ENCODE data around the gene EFNA5. TPM values are rescaled to one million over a fixed set of nuclear protein-coding genes. Genes with fewer than 3 reads are reported as not detected.
A peak's percentile ranks its signal among the peaks of the same experiment; 100 is the strongest.

Gene EFNA5
- total RNA-seq, 1 experiment from 2014 or later, result 1.6 TPM

DNA sequence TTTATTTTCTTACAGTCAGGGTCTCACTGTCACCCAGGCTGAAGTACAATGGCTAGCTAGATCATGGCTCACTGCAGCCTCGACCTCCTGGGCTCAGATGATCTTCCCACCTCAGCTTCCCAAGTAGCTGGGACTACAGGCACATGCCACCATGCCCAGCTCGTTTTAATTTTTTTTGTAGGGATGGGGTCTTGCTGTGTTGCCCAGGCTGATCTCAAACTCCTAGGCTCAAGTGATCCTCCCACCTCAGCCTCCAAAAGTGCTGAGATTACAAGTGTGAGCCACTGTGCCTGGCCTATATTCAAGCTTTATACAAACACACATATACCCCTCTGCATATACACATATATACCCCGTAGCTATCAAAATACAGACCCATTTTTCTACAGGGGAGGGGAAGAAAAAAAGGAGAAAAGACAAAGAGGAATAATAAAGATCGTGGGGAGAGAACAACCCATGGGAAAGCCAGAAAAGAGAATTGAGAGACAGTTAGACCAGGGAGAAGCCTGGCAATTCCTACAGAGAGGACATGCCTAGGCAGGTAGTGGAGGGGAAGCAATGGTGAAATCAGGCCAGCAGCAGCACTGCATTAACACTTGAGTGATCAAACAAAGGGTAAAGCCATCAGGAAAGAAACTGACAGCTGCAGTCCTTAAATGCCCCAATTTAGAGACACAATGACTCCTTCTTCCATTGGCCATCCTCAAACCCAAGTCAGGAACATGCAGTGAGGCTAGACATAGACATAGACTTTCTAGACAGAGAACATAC lies 102.7 kb downstream of the EFNA5 start:
- in situ Hi-C loops (cut with HindIII; ENCODE audit: low pct_unique_long_range_greater_than_20kb, low sequenced_read_pairs), result no loop called here
- DNase-seq (ENCODE audit: low read depth, low spot score), result no peak

DNA sequence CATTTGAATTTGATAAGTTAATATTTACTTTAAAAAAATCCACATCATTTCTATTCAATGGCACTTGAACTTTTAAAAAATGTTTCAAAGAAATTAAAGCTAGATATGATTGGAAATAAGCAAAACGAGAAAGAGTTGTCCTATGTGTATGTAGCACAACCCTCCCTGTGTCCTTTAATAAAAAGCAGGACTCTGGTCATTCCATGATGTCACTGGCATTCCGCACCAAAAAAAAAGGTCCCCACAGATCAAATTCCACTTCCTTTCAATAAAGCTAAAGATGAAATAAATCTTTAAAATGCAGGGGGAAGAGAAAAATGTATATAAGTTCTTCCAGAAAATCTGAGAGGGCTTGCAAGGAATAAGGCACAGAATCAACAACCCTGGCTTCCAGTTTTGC lies 103.8 kb downstream of the EFNA5 start:
- in situ Hi-C loops (cut with HindIII; ENCODE audit: low pct_unique_long_range_greater_than_20kb, low sequenced_read_pairs), result no loop called here
- no peak for DNase-seq (ENCODE audit: low read depth, low spot score)

DNA sequence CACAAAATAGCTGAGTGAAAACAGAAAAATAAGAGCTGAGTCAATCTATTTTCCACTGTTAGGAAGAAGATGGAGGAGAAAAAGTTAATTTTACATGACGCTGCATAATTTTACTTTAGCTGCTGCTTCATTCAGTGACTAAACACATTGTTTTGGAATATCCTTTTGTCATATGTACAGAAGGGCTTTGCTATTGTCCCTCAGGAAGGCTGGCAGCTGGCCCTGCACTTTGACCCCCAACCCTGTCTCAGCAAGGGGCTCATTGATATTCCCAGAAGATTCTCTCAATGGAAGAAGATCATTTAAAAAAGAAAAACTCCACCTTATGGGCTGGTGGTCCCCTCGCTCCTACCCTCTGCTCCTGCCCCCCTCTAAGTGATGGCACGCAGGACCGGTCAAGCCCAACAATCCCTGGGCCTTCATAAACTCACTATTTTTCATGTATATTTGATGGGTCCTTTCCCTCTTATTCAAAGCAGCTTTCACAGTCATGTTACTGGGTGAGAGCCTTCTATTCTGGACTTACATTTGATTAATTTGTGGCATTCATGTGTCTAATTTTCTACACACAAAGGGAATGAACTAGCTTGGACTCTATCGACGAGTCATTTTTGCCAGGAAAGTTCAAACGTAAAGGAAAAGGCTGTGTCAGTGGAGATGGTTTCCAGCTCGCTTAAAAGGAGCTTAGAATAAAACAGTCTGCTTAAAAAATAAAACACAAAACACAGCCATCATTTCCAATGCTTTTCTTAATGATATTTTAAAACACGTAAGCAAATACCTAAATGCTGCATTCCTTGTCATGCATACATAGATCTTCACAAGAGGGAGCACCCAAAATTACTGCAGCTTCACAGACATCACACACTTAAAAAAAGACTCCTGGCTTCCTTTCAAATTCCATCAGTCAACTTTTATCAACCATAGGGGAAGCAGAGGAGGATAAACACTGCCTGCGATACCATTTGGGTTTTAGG lies 104.7 kb downstream of the EFNA5 start:
- in situ Hi-C loops (cut with HindIII; ENCODE audit: low pct_unique_long_range_greater_than_20kb, low sequenced_read_pairs), result no loop called here
- DNase-seq (ENCODE audit: low read depth, low spot score), result no peak

DNA sequence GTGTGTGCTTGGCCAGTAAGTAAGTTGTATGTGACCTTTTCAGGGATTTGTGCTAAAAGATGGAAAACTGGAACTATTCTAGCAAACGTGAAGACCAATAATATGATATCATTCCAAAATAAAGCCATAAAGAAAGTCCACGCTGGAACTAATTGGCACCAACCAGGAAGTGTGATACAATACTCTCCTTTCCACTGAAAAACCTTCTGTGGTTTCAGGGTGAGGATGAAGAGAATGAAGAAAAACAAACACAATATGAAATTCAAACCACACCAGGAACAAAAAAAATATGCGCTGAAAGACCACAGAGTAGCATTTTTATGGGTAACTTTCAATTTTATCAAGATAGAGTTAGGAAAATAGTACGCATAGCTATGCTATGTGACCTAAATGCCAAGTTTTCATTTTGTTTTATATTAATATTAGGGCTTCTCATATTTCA lies 105.8 kb downstream of the EFNA5 start:
- no peak for DNase-seq (ENCODE audit: low read depth, low spot score)
- in situ Hi-C loops (cut with HindIII; ENCODE audit: low pct_unique_long_range_greater_than_20kb, low sequenced_read_pairs), result no loop called here

DNA sequence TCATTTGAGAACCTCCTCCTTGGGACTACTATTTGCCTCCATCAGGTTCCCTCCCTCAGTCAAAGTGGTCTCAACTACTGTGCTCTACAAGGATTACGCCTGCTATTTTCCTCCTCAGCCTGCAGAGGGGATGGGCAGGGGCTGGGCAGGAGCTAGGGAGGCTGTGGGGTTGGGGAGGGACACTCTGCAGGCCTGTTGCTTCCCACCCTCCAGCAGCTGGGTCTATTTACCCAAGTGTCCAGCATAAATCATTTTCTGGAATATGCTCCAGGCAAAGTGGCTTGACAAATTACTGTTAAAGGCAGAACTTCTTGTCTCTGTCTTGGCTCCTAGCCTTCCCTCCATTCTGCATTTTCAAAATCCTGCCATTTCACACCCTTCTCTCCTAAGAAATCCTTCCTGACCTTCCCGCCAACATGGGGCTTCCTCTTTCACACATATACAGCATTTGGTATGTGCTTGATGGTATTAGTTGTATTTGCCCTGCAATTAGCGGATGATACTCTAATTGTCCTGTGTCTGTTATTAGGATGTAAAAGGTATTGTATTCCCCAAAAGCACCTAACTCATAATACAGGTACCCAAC lies 106.7 kb downstream of the EFNA5 start:
- in situ Hi-C loops (cut with HindIII; ENCODE audit: low pct_unique_long_range_greater_than_20kb, low sequenced_read_pairs), result no loop called here

DNA sequence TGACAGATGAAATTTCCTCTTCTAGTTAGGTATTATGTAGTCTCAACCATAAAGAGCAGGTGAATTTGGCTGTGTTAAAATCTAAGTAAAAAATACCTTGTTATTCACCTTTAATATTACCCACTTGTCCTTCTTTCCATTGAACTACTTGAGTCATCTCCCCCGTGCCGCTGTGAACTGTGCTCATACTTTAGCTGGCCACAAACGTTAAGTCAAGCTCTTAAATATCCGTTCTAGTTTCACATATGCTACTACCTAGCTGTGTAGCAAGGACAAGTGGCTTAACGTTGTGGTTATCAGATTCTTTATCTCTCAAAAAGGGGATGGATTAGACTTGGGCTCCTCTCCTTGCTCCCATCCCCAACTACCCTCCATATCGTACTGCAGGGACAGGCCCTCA lies 110.4 kb downstream of the EFNA5 start:
- no peak for DNase-seq (ENCODE audit: low read depth, low spot score)
- in situ Hi-C loops (cut with HindIII; ENCODE audit: low pct_unique_long_range_greater_than_20kb, low sequenced_read_pairs), result no loop called here

More for the DNA sequence above, 106.7 kb downstream of the EFNA5 start:
- DNase-seq (ENCODE audit: low read depth, low spot score), result no peak

DNA sequence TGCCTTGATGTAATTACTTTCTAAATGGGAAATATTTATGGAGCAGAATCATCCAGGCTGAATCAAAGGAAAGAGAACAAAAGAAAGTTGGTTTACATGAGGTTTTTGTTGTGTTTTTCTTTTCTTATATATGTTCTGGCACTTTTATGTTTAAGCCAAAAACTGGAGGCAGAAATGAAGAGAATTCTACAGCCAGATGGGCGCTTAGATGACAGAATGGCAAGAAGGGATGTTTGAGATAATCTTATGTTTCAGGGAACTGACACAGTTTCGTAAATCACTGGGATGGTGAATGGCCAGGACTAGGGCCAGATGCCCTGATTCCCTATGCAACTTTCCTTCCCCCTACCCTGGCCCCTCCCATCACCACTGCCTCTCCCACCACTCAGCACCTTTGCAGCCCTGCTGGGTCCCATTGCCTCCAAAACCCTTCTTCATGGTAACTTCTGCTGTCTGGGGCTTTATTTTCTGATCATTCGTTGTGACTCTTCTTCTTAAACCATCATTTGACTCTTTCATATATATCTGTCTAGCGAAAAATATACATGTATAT lies 111.8 kb downstream of the EFNA5 start:
- in situ Hi-C loops (cut with HindIII; ENCODE audit: low pct_unique_long_range_greater_than_20kb, low sequenced_read_pairs), result no loop called here
- DNase-seq (ENCODE audit: low read depth, low spot score), result no peak

DNA sequence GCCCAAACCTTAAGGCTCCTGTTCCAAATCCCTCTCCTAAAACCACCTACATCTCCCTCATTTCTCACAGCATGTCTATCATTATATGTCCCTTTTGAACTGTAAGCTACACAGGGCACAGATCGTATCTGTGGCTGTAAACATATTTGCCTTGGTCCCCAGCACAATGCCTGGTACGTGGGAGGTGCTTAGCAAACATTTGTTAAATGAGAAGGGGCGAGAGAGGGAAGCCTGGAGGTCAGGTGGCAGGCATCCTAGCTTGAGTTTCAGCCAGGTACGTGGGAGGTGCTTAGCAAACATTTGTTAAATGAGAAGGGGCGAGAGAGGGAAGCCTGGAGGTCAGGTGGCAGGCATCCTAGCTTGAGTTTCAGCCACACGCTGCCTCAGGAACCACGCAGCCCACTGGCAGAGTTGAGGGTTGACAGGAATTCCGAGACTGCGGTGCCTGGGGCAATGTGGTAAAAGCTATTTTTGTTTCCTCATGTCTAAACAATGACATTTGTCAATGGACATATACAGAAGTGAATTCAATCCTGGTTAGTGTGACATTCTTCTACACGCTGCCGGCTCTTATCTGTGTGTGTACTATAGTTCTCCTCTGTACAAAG lies 113.6 kb downstream of the EFNA5 start:
- DNase-seq (ENCODE audit: low read depth, low spot score), result peak; percentile 95
- in situ Hi-C loops (cut with HindIII; ENCODE audit: low pct_unique_long_range_greater_than_20kb, low sequenced_read_pairs), result no loop called here

DNA sequence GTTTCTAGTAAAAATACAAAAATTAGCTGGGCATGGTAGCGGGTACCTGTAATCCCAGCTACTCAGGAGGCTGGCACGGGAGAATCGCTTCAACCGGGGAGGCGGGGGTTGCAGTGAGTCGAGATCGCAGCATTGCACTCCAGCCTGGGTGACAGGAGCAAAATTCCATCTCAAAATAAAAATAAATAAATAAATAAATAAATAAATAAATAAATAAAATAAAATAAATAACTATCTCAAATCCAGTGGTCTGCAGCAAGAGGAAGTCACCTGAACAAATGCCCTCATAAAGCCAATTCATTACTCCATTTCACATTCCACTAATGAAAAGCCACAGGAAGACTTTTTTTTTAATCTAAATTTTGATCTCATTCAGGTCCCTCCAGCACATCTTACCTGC lies 114.2 kb downstream of the EFNA5 start:
- in situ Hi-C loops (cut with HindIII; ENCODE audit: low pct_unique_long_range_greater_than_20kb, low sequenced_read_pairs), result no loop called here
- DNase-seq (ENCODE audit: low read depth, low spot score), result no peak

DNA sequence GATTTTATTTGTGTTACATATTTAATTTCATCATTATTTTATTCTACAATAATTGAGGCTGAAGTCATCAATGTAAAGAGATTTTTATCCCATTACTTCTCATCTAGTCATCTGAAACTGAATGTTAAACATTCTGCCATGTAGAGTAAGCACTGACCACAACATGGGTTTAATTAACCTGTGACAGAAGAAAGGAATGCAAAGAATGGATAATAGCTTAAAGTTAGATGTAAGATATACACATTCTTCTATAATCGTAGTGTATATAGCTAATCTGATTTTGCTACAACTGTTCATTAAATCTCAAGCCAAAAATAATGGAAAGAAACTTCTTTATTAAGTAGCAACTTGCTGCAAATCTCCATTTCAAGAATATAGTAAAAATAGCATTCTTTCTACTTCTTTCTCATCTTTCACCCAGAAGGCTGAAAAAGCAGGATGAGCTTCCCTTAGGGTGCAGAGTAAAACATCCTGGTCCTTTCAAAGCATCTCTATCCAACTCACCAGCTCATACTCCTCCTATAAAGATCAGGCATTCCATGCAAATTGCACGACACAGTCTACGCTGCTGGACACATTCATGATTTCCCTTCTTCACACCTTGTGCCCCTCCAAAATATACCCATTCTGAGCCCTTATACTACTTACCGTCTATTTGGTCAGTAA lies 115.2 kb downstream of the EFNA5 start:
- in situ Hi-C loops (cut with HindIII; ENCODE audit: low pct_unique_long_range_greater_than_20kb, low sequenced_read_pairs), result no loop called here
- DNase-seq (ENCODE audit: low read depth, low spot score), result no peak

DNA sequence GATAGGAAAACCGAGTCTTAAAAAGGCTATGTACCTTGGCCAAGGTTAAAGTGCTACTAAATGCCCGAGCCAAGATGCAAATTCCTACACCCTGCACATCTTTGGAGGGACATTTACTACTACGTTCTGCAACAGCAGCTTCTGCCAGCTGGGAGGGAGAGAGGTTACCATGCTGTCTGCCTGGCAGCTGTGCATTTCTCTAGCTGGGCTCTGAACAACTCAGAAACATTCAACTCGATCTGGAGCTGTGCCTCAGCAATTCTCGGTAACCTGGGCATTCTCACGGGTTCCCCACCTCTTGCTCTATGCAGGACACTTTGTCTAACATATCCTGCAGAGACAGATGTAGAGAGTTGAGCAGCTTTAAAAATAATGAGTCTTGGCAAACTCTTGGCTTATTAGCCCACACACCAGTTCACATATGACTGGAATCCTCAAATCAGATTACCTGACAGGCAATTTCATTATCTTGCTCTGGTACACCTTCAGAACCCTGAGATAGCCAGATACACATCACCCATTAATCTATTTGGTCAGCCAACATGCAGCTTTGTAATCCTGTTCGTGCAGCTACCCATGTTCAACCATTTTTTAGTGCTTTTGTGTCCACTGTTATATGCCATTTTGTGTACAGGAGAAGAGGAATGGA lies 115.8 kb downstream of the EFNA5 start:
- DNase-seq (ENCODE audit: low read depth, low spot score), result no peak
- in situ Hi-C loops (cut with HindIII; ENCODE audit: low pct_unique_long_range_greater_than_20kb, low sequenced_read_pairs), result no loop called here

DNA sequence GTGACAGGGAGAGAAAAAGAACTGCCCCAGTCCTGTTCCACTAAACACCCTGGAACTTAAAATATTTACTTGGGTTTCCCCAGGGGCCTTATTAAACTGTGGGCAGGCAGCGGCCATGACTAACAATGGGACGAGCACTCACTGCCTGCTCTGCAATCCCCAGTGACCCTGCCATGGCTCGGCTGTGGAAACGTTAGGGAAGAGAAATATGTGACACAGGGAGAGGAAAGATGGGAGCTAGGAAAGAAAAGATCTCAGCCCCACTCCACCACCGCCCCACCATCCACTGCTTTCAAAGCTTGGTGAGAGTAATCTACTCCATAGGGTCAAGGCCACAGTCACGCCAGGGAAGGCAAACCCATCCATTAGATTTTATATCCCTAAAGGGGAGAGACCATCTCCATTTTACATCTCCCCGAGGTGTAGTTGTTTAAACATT lies 117.6 kb downstream of the EFNA5 start:
- peak; percentile 64 for DNase-seq (ENCODE audit: low read depth, low spot score)
- in situ Hi-C loops (cut with HindIII; ENCODE audit: low pct_unique_long_range_greater_than_20kb, low sequenced_read_pairs), result no loop called here

DNA sequence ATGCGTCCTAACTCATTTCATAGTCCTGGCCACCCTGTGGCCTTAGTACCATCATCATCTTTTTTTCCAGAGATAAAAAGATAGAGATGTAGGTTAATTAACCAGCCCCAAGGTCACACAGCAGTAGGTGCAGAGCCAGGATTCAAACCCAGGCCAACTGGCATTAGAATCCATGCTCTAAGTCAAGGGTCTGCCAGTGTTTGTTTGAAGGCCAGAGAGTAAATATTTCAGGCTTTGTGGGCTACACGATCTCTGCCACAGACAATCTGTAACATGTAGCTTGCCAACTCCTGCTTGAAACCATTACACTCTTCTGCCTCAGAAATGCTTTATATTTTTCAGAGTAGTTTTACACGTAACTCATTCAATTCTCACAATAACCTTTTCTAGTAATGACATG lies 119.6 kb downstream of the EFNA5 start:
- in situ Hi-C loops (cut with HindIII; ENCODE audit: low pct_unique_long_range_greater_than_20kb, low sequenced_read_pairs), result no loop called here

DNA sequence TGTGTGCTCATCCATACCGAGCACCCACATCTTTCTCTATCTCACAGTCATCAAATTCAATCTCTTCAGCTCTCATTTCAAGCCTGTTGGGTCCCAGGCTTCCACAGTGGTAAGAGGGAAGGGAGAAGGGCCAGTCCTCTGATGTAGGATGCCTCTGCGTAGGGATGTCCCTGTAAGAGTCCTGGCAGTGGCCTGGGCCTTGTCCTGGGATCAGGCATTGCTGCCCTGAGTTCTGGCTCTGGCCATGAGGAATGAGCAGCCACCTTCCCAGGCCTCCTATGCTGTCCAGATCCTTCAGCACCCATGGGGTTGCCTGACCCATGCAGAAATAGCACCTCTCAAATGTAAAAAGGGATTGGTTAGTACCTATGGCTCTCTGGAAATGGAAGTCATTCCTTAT lies 121.2 kb downstream of the EFNA5 start:
- DNase-seq (ENCODE audit: low read depth, low spot score), result no peak
- in situ Hi-C loops (cut with HindIII; ENCODE audit: low pct_unique_long_range_greater_than_20kb, low sequenced_read_pairs), result no loop called here

More for the DNA sequence above, 119.6 kb downstream of the EFNA5 start:
- DNase-seq (ENCODE audit: low read depth, low spot score), result no peak

DNA sequence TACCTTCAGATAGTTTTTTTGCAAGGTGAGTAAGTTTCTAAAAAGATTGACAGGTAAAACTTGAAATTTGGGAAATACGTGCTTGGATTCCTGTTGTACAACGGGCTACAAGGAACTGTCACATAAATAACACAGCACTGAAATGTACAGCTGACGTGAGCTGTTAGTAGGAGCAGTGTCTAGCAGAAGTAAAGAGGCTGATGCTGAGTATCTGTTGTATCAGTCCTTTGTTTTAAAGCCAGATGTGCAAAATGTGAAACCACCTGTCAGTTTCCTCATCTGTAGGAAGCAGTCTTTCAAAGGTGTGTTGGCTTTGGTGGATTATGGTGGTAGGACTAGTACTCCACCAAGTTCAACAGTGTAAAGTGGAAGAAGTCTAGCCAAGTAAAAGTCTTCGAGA lies 122.3 kb downstream of the EFNA5 start:
- in situ Hi-C loops (cut with HindIII; ENCODE audit: low pct_unique_long_range_greater_than_20kb, low sequenced_read_pairs), result no loop called here
- DNase-seq (ENCODE audit: low read depth, low spot score), result no peak

DNA sequence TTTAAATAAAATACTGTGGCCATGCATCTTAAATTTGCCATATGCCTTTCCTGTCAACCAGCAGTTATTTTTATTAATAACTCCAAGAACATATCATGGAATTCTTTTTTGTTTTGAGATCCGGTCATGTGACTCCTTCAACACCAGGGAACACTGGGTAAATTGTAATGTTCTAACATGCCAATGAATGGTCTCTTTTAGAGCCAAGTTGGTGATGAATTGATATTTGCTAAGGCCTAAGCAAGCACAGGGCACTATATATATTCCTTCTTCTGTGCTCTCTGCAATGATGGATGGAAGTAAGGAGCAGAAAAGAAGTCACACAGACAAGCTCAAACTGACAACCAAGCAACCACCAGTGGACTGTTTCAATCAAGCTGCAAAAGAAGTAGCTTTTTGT lies 124.0 kb downstream of the EFNA5 start:
- peak; percentile 65 for DNase-seq (ENCODE audit: low read depth, low spot score)
- in situ Hi-C loops (cut with HindIII; ENCODE audit: low pct_unique_long_range_greater_than_20kb, low sequenced_read_pairs), result no loop called here

DNA sequence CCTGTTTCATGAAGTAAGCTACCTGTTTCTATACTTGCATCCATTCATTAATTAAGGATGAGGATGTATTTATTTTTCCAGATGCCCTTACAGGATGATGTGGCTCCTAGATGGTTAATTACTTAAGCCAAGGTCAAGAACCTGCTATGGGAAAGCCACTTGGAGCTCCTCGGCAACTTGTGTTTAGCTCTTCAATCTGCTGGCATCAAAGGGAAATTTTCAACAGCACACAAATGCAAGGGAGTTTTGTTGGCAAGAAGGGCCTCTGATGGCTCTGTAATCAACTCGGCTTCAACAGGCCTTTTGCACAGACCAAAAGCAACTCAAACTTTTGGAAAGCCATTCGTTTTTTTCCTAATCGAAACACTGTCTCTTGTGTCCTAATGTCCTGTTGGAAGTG lies 125.3 kb downstream of the EFNA5 start:
- DNase-seq (ENCODE audit: low read depth, low spot score), result no peak

More for the DNA sequence above, 125.3 kb downstream of the EFNA5 start:
- in situ Hi-C loops (cut with HindIII; ENCODE audit: low pct_unique_long_range_greater_than_20kb, low sequenced_read_pairs), result no loop called here
